HCT116 (cell line): Measurements from ENCODE around the gene ZP1.

Experiments used
- CEBPB ChIP-seq: IDR thresholded peaks from 2 replicates; pipeline ENCODE4 v1.6.1; 2012; ENCODE audit warnings: low read depth
- ELF1 ChIP-seq: IDR thresholded peaks from 2 replicates; pipeline ENCODE4 v1.6.1; 2012; ENCODE audit warnings: low read depth, borderline replicate concordance
- EZH2 ChIP-seq: fragments of 200-600 bp; sonication (generic); IDR thresholded peaks from 2 replicates; pipeline ENCODE4 v1.6.1; 2017; ENCODE audit warnings: antibody characterized with exemption, mixed run types
- FOSL1 ChIP-seq: IDR thresholded peaks from 2 replicates; pipeline ENCODE4 v1.6.1; 2012; ENCODE audit warnings: low read depth
- JUND ChIP-seq: IDR thresholded peaks from 2 replicates; pipeline ENCODE4 v1.6.1; 2012
- POLR2A ChIP-seq: IDR thresholded peaks from 2 replicates; pipeline ENCODE4 v1.7.0; 2011; ENCODE audit warnings: borderline replicate concordance; ENCODE audit not compliant: insufficient read depth, insufficient read length; ENCODE audit errors: extremely low read depth
- POLR2AphosphoS5 ChIP-seq: IDR thresholded peaks from 2 replicates; pipeline ENCODE4 v1.6.1; 2011; ENCODE audit warnings: mild to moderate bottlenecking, low read depth, low read length, moderate library complexity
- RAD21 ChIP-seq: IDR thresholded peaks from 2 replicates; pipeline ENCODE4 v1.6.1; 2012; ENCODE audit warnings: low read depth, mild to moderate bottlenecking
- REST ChIP-seq: IDR thresholded peaks from 2 replicates; pipeline ENCODE4 v1.6.1; 2012; ENCODE audit warnings: low read depth
- SP1 ChIP-seq: IDR thresholded peaks from 2 replicates; pipeline ENCODE4 v1.6.1; 2012; ENCODE audit warnings: low read depth
- ZFX ChIP-seq: fragments of 450-650 bp; IDR thresholded peaks from 2 replicates; pipeline ENCODE4 v1.6.1; 2017
- ZNF274 ChIP-seq: fragments of 200-500 bp; sonication (Bioruptor generic); IDR thresholded peaks from 2 replicates; pipeline ENCODE4 v1.6.1; 2014; ENCODE audit warnings: mild to moderate bottlenecking, low read depth, low read length, inconsistent platforms
- TF ChIP-seq, protein P1 (sequence below), 3 experiments: fragments of 200-600 bp in 1 of 3; sonication (generic) in 1 of 3; IDR thresholded peaks in 2 of 3; conservative IDR thresholded peaks in 1 of 3; 2 replicates each; pipeline ENCODE4 v1.5.1; 2012 to 2017; ENCODE audit warnings: low read depth in 2 of 3, low read length in 2 of 3, antibody characterized with exemption in 1 of 3, borderline replicate concordance in 1 of 3, control low read depth in 1 of 3, mild to moderate bottlenecking in 1 of 3, mixed read lengths in 1 of 3, mixed run types in 1 of 3, moderate library complexity in 1 of 3; ENCODE audit not compliant: insufficient read depth in 1 of 3
- TF ChIP-seq, protein P2 (sequence below): IDR thresholded peaks from 2 replicates; pipeline ENCODE4 v1.6.1; 2012

DNA sequence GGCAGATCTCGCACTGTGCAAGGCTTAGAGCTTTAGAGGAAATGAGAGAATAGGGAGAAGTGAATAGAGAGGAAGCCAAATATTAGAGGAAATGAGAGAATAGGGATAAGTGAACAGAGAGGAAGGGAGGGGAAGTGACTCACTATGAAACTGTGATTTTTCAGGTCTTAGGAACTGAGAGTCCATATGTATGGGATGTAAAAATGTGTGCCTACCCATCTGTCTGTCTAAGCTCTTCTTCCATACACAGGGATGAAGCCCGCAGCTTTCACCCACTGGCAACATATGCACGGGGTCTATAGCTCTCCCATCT lies 31.9 kb upstream of the ZP1 start:
- TF ChIP-seq FOSL1: no peak
- TF ChIP-seq ELF1: no peak
- TF ChIP-seq POLR2AphosphoS5: no peak
- no peak for TF ChIP-seq CEBPB
- TF ChIP-seq EZH2: no peak
- no peak for TF ChIP-seq JUND
- no peak for TF ChIP-seq RAD21
- TF ChIP-seq, protein P1, sequence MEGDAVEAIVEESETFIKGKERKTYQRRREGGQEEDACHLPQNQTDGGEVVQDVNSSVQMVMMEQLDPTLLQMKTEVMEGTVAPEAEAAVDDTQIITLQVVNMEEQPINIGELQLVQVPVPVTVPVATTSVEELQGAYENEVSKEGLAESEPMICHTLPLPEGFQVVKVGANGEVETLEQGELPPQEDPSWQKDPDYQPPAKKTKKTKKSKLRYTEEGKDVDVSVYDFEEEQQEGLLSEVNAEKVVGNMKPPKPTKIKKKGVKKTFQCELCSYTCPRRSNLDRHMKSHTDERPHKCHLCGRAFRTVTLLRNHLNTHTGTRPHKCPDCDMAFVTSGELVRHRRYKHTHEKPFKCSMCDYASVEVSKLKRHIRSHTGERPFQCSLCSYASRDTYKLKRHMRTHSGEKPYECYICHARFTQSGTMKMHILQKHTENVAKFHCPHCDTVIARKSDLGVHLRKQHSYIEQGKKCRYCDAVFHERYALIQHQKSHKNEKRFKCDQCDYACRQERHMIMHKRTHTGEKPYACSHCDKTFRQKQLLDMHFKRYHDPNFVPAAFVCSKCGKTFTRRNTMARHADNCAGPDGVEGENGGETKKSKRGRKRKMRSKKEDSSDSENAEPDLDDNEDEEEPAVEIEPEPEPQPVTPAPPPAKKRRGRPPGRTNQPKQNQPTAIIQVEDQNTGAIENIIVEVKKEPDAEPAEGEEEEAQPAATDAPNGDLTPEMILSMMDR (IDR thresholded peaks at IDR 0.05 in 2 of 3, conservative IDR thresholded peaks at IDR 0.05 in 1 of 3; ENCODE audit: borderline replicate concordance in 1 of 3, insufficient read depth in 1 of 3, low read depth in 2 of 3, low read length in 2 of 3): no peak
- no peak for TF ChIP-seq REST
- TF ChIP-seq, protein P2, sequence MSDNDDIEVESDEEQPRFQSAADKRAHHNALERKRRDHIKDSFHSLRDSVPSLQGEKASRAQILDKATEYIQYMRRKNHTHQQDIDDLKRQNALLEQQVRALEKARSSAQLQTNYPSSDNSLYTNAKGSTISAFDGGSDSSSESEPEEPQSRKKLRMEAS: no peak
- no peak for TF ChIP-seq POLR2A
- TF ChIP-seq ZNF274: no peak
- TF ChIP-seq ZFX: no peak
- no peak for TF ChIP-seq SP1
